Dermis blood vessel endothelial cell (primary cell): Measurements from ENCODE around the gene URAD. TPM values are rescaled to one million over a fixed set of nuclear protein-coding genes. Genes with fewer than 3 reads are reported as not detected.

Experiments
- DNase-seq: peaks from one replicate; pipeline ENCODE4 v3.0.0; 2010
- total RNA-seq: library from RNA; depleted of rRNA; stranded (reverse); fragments of >200 nt; gene quantifications from 2 replicates; pipeline ENCODE4 v1.2.3, GENCODE V29; 2014

The URAD gene
- total RNA-seq, 1 donor from 2014 or later = not detected

DNA sequence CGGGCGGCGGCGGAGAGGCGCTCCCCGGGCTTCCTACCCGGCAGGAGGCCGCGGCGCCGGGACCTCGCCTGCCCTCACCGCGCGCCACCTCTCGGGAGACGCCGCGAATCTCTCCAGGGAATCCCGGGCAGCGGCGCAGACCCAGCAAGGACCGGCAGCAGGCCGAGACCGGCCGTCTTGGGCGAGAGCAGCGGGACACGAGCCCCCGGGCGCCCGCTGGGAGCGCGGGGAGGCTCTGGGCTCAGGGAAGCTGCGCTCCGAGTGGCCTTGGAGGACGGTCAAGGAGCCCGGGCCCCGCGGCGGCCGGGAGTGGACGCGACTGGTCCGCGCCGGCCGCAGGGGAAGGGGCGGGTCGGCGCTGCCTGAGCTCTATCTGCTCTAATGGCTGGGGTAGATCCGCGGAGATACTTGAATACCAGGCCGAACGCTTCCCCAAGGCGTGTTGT, 34.1 kb downstream of the URAD start:
- peak; percentile 37 for DNase-seq

DNA sequence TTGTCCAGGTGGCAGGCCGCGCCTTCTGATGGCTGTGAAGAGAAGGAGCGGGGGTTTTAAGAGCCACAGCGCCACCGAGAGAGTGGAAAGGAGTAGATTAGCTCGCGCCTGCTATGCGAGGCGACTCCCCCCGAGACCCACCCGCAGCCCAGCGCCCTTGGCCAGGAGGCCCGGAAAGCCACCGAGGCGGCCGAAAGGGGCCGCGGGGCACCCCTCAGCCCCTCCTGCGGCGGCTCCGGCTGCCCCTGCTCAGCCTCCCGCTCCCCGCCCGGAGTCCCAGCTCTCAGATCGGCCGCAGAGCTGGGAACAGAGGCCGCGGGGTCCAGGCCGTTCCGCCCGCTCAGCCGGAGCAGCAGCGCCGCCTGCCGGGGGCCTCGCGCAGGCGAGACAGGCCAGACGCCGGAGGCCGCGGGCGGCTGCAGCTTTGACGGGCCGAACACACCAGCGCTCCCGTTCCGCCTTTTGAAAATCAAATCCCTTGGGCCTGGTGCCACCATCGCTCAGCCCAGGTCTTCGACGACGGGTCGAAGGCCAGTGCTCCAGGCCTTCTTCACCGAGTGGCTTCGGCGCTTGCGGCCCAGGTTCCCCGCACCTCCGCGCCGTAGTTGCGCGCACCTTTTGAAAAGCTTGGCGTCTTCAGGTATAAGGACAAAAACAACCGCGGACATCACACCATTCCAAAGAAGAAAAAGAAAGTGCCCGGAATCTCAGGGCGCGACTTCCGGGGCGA, 34.7 kb downstream of the URAD start:
- DNase-seq = peak; percentile 82

DNA sequence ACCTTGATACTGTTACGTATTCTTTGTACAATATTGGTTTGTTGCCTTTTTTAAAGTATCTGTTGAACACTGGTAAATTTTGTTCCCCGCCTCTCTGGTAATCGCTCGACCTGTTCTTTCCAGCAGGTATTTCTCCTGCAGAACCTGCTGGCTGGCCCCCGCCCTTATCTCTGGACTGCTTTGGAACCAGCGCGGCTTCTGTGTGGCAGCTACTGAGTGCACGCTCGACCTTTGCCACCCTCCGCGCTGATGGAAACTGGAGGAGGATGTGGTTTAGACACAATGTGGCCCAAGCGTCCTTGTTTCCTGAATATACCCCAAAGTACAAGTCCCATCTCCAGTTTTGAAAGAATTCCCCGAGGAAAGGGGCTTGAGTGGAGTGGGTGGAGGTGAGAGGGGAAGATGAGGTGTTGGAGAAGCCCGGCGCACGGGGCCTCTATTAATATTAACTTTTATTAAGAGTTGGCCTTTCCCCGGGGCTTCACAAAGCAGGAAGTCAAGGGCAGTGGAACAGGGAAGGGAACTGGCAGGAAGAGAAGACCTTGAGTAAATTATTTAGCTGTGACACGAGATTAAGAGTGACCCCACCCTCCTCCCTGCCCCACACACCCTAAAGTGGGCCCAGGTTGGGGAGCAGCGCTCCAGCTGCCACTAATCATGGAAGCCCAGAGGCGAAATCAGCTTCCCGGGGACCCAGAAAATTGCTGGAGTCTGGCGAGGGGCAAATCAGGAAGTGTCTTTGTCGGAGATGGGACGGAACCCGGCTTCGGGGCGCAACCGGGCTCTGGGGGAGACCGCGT, 35.4 kb downstream of the URAD start:
- DNase-seq = no peak

DNA sequence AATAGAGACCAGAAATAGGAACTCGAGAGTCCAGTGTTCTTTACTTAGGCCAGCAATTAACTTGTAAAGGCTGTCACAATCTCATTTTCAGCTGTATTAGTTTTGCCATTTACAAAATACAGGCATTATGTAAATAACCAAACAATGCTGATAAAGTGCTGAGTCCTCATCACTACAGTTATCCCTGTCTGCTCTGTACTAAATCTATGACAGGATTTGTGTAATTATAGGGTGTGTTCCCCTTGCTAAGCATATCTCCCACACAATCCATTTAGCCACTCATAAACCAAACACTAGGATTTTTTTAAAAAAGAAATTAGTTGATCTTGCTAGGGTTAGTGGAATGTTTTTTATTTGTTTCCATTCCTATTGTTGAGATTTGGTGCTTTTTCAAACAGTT, 45.5 kb downstream of the URAD start:
- no peak for DNase-seq

DNA sequence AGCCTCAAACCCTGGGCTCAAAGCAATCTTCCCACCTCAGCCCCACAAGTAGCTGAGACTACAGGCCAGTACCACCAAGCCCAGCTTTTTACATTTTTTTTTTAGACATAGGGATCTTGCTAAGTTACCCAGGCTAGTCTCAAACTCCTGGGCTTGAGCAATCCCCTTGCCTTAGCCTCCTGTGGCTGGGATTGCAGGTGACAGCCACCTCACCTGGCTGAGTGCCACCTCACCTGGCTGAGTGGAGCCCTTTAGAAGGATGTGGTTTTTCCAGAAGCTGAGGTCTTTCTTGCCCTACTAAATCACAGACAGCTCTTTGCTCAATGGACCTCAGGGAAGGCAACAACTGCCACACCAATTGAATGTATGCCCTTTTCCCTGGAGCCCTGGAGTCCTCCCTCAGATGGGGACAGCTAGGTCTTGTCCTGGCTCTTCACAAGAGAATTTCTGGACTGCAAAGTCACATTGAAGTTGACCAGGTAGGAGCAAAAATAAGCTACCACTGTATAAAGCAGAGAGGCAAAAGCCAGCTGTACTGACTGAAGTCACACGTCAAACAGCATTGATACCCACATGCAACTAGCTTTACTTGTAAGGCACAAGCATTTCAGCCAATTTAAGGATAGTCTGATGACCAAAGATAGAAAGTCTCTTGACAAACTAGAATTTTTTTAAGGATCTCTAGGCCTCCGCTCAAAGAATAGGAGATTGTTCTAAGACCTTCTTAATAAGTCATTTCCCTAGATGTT, 54.7 kb downstream of the URAD start:
- DNase-seq = no peak

DNA sequence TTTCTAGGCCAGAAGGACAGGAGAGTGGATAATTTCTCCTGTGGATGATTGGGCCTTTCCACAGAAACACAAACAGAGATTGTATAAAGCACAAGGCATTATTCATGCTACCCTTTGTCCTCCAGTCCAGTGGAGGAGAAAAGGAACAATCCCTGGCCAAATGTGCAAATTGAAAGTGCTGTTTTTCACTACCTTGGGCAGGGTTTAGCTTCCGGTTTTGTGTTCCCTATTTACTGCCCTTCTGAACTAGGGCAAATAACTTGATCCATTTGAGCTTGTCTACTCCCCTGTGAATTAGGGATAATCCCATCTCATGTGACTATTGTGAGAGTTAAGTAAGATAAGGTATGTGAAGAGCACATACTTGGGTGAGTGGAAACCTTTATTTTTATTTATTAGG, 55.4 kb downstream of the URAD start:
- DNase-seq = no peak

DNA sequence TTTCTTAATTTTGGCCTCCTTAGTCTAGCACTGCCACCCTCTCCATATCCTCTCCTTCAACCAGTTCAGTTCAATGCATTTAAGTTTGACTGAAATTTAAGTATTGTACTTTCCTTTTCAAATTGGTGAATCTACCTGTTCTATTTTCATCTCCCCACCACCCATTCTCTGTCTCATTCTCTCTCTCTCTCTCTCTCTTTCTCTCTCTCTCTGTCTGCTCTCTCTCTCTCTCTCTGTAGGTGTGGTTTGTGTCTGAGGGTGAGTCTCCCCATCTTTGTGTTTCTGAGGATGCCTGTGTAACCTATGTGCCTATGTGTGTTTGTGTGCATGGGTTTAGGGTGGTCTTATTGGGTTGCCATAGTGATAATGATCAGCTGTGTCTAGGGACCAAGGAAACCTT, 58.6 kb downstream of the URAD start:
- DNase-seq = no peak

DNA sequence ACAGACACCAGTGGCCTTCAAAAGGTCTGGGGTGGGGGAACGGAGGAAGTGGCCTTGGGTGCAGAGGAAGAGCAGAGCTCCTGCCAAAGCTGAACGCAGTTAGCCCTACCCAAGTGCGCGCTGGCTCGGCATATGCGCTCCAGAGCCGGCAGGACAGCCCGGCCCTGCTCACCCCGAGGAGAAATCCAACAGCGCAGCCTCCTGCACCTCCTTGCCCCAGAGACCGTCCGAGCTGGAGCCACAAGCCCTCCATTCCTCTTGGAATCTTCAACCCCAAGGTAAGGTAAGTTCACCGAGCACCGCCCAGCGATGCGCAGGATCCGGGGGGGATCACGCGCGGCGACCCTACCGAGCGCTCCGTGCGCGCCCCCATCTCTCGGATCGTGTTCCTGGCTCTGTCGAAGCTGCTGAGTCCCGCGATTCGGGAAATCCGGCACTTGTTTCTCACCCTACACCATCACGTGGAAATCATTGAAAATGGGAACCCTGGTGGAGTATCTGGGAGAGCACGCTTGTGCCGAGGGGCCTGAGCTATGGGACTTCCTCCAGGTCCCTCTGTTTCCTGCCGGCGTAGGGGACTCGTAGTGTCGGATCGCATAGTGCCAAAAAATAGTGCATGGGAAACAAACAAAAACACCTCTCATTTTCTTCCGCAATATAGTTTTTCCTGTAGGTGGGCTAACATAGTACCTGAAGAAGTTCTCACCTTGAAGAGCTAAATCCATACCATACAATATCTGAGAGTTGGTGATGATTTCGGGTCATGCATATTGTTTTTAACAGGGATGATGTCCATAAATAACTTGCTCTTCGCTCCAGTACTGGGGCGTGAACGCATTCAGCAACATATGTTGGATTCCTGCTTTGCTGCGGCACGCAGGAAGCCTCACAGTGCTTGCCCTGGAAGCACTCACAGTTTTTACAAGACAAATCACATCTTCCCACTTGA, 59.4 kb downstream of the URAD start:
- no peak for DNase-seq

DNA sequence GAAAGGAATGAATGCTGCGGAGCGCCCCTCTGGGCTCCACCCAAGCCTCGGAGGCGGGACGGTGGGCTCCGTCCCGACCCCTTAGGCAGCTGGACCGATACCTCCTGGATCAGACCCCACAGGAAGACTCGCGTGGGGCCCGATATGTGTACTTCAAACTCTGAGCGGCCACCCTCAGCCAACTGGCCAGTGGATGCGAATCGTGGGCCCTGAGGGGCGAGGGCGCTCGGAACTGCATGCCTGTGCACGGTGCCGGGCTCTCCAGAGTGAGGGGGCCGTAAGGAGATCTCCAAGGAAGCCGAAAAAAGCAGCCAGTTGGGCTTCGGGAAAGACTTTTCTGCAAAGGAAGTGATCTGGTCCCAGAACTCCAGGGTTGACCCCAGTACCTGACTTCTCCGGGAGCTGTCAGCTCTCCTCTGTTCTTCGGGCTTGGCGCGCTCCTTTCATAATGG, 60.1 kb downstream of the URAD start:
- DNase-seq = no peak

Other genes with a start within 250 kb of the URAD start
- gene GSX1, start 196.2 kb downstream of the URAD start, total RNA-seq = not detected in 2 replicates
- not detected in 2 replicates for gene PDX1, start 68.7 kb downstream of the URAD start, total RNA-seq
- gene CDX2, start 19.4 kb downstream of the URAD start, total RNA-seq = not detected in 2 replicates
- gene FLT3, start 111.9 kb upstream of the URAD start, total RNA-seq = not detected in 2 replicates
- gene PAN3, start 149.9 kb upstream of the URAD start, total RNA-seq = 21.6 and 29.0 TPM in 2 replicates